ENCODE data around the gene ERF.

The ERF gene

GRCh38 chr19:42254850-42255765 lies at the start of gene ERF:
TSS of gene ERF (minus strand) at chr19:42255128. CDS start at chr19:42254999, 129 bp downstream.
- peak; percentile 93 for DNase-seq (ENCODE audit: low spot score)

GRCh38 chr19:42303876-42304275 lies 48.9 kb upstream of the ERF start:
- DNase-seq (ENCODE audit: low spot score): no peak

GRCh38 chr19:42303101-42303464 lies 48.2 kb upstream of the ERF start:
- no peak for DNase-seq (ENCODE audit: low spot score)

- no peak for DNase-seq (ENCODE audit: low spot score)
Measured at GRCh38 chr19:42301646-42302203, 46.8 kb upstream of the ERF start, which contains the start of gene PRR19. TSS of gene PRR19 (plus strand) at chr19:42302132. CDS start at chr19:42309585, 7,453 bp downstream.

- no peak for DNase-seq (ENCODE audit: low spot score)
Measured at GRCh38 chr19:42297039-42297438, 42.1 kb upstream of the ERF start.

GRCh38 chr19:42295831-42296525 lies 41.0 kb upstream of the ERF start:
- peak; percentile 78 for DNase-seq (ENCODE audit: low spot score)

GRCh38 chr19:42295342-42295741 lies 40.4 kb upstream of the ERF start:
- DNase-seq (ENCODE audit: low spot score): no peak

- no peak for DNase-seq (ENCODE audit: low spot score)
Measured at GRCh38 chr19:42294471-42295137, 39.7 kb upstream of the ERF start.

GRCh38 chr19:42293948-42294347 lies 39.0 kb upstream of the ERF start:
- no peak for DNase-seq (ENCODE audit: low spot score)

GRCh38 chr19:42293540-42293939 lies 38.6 kb upstream of the ERF start:
- DNase-seq (ENCODE audit: low spot score): no peak

GRCh38 chr19:42292963-42293362 lies 38.0 kb upstream of the ERF start:
- DNase-seq (ENCODE audit: low spot score): no peak

GRCh38 chr19:42292042-42292960 lies 37.4 kb upstream of the ERF start:
- DNase-seq (ENCODE audit: low spot score): no peak

GRCh38 chr19:42291435-42291810 lies 36.5 kb upstream of the ERF start:
- no peak for DNase-seq (ENCODE audit: low spot score)

GRCh38 chr19:42290523-42291434 lies 35.9 kb upstream of the ERF start:
- no peak for DNase-seq (ENCODE audit: low spot score)

GRCh38 chr19:42290136-42290522 lies 35.2 kb upstream of the ERF start:
- no peak for DNase-seq (ENCODE audit: low spot score)

GRCh38 chr19:42289556-42290041 lies 34.7 kb upstream of the ERF start:
- DNase-seq (ENCODE audit: low spot score): no peak

GRCh38 chr19:42288881-42289555 lies 34.1 kb upstream of the ERF start:
- DNase-seq (ENCODE audit: low spot score): no peak

- DNase-seq (ENCODE audit: low spot score): no peak
Measured at GRCh38 chr19:42288387-42288786, 33.5 kb upstream of the ERF start.

GRCh38 chr19:42287827-42288107 lies 32.8 kb upstream of the ERF start:
- no peak for DNase-seq (ENCODE audit: low spot score)
